Mesothelial cell of epicardium (in vitro differentiated cells): ENCODE results near the gene IL1RL1. TPM values are rescaled to one million over a fixed set of nuclear protein-coding genes. Genes with fewer than 3 reads are reported as not detected.

Source experiments
- DNase-seq, 2 experiments: peaks; one replicate each; pipeline ENCODE4 v3.0.0; 2021; ENCODE audit warnings: low spot score in 2 of 2; ENCODE audit not compliant: unreplicated experiment in 2 of 2
- H3K27ac Mint-ChIP-seq: 2 replicates; pipeline ENCODE4 v1.8.0; 2021; ENCODE audit warnings: mixed read lengths
- H3K27me3 Mint-ChIP-seq: 2 replicates; pipeline ENCODE4 v1.8.0; 2021; ENCODE audit warnings: low read depth, mixed read lengths
- H3K36me3 Mint-ChIP-seq: 2 replicates; pipeline ENCODE4 v1.8.0; 2021; ENCODE audit warnings: mixed read lengths
- H3K4me1 Mint-ChIP-seq: 2 replicates; pipeline ENCODE4 v1.8.0; 2021; ENCODE audit warnings: mixed read lengths
- H3K4me3 Mint-ChIP-seq: 2 replicates; pipeline ENCODE4 v1.8.0; 2021; ENCODE audit warnings: mild to moderate bottlenecking, moderate library complexity, mixed read lengths
- H3K9me3 Mint-ChIP-seq: 2 replicates; pipeline ENCODE4 v1.8.0; 2021; ENCODE audit warnings: mixed read lengths
- total RNA-seq: library from RNA; stranded (reverse); gene quantifications from 3 replicates; pipeline ENCODE4 v1.2.1, GENCODE V29; 2021
- TF ChIP-seq, protein P1 (sequence below): fragments of 200-600 bp; sonication (generic); IDR thresholded peaks from one replicate; pipeline ENCODE4 v1.5.0; 2021; ENCODE audit warnings: antibody characterized with exemption; ENCODE audit not compliant: unreplicated experiment

IL1RL1 gene
- total RNA-seq, 1 donor from 2014 or later, result 0.18 TPM

GRCh38 chr2:102306125-102306524 is 5.2 kb upstream of the IL1RL1 start:
- peaks cover 45% of the 10 kb centered on the region for H3K27me3 Mint-ChIP-seq
- no peak for DNase-seq
- TF ChIP-seq, protein P1, sequence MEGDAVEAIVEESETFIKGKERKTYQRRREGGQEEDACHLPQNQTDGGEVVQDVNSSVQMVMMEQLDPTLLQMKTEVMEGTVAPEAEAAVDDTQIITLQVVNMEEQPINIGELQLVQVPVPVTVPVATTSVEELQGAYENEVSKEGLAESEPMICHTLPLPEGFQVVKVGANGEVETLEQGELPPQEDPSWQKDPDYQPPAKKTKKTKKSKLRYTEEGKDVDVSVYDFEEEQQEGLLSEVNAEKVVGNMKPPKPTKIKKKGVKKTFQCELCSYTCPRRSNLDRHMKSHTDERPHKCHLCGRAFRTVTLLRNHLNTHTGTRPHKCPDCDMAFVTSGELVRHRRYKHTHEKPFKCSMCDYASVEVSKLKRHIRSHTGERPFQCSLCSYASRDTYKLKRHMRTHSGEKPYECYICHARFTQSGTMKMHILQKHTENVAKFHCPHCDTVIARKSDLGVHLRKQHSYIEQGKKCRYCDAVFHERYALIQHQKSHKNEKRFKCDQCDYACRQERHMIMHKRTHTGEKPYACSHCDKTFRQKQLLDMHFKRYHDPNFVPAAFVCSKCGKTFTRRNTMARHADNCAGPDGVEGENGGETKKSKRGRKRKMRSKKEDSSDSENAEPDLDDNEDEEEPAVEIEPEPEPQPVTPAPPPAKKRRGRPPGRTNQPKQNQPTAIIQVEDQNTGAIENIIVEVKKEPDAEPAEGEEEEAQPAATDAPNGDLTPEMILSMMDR, result no peak
- H3K27ac Mint-ChIP-seq, result no peak overlapping the region
- no peak overlapping the region for H3K4me3 Mint-ChIP-seq
- no peaks in the 10 kb centered on the region for H3K9me3 Mint-ChIP-seq
- no peaks in the 10 kb centered on the region for H3K4me1 Mint-ChIP-seq
- H3K36me3 Mint-ChIP-seq, result no peaks in the 10 kb centered on the region

DNA sequence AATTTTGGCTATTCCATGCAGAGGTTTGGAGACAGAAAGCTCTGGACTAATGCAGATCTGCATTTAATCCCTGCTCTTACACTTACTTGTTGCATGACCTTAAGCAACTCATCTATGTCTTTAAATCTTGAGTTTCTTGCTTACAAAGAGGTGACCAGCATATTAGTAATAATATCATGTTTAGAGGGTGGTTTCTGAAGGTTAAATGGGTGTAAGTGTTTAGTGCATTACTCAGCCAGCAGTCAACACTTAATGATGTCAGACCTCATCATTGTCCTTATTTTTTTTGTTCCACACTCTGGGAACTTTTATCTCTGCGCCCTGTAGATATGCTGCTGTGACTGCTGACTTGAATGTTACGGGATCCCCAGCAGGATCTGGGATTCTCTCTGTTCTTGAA is 1.7 kb downstream of the IL1RL1 start:
- Mint-ChIP-seq H3K4me1 (no peaks in the 10 kb centered on the region), H3K9me3 (peaks cover 8% of the 10 kb centered on the region), H3K4me3 (no peak overlapping the region), H3K27me3 (peaks cover 13% of the 10 kb centered on the region), H3K27ac (no peak overlapping the region), H3K36me3 (no peaks in the 10 kb centered on the region)
- DNase-seq, result no peak
- TF ChIP-seq, protein P1, result no peak

- no peak overlapping the region for H3K4me3 Mint-ChIP-seq
- H3K27ac Mint-ChIP-seq, result no peak overlapping the region
- peaks cover 8% of the 10 kb centered on the region for H3K9me3 Mint-ChIP-seq
Measured at GRCh38 chr2:102313471-102313870, 2.1 kb downstream of the IL1RL1 start.

GRCh38 chr2:102313950-102314349 is 2.6 kb downstream of the IL1RL1 start:
- Mint-ChIP-seq H3K4me1 (no peaks in the 10 kb centered on the region), H3K27me3 (peaks cover 9% of the 10 kb centered on the region), H3K4me3 (no peak overlapping the region), H3K27ac (no peak overlapping the region), H3K36me3 (no peaks in the 10 kb centered on the region), H3K9me3 (peaks cover 8% of the 10 kb centered on the region)
- TF ChIP-seq, protein P1, result no peak
- no peak for DNase-seq

More at GRCh38 chr2:102313471-102313870, 2.1 kb downstream of the IL1RL1 start:
- TF ChIP-seq, protein P1, result no peak
- H3K27me3 Mint-ChIP-seq, result peaks cover 9% of the 10 kb centered on the region
- DNase-seq, result no peak
- no peaks in the 10 kb centered on the region for H3K4me1 Mint-ChIP-seq
- no peaks in the 10 kb centered on the region for H3K36me3 Mint-ChIP-seq

DNA sequence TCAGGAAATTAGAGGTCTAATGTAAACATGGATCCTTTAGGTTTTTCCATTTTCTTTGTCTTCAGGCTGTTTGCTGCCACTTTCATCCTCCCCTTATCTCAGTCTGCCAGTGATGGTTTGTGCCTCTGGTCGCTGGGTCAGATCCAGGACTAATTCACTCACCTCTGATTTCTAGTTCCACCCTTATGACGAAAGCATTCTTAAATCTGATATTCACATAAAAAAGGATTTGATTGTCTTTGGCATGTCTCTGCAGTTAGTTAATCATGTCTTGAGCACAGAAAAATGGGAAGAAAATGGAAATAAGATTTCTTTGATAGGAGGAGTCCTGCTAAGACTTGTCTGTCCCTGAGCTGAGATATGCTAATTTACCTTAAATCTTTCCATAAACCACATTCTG is 4.6 kb downstream of the IL1RL1 start:
- Mint-ChIP-seq H3K27me3 (peaks cover 1% of the 10 kb centered on the region), H3K9me3 (peaks cover 8% of the 10 kb centered on the region), H3K27ac (no peak overlapping the region), H3K36me3 (no peaks in the 10 kb centered on the region), H3K4me3 (no peak overlapping the region), H3K4me1 (no peaks in the 10 kb centered on the region)
- DNase-seq, result no peak
- TF ChIP-seq, protein P1, result no peak

GRCh38 chr2:102317715-102318114 is 6.4 kb downstream of the IL1RL1 start:
- Mint-ChIP-seq H3K4me1 (no peaks in the 10 kb centered on the region), H3K27me3 (peaks cover 1% of the 10 kb centered on the region), H3K36me3 (no peaks in the 10 kb centered on the region), H3K9me3 (peaks cover 11% of the 10 kb centered on the region), H3K27ac (no peak overlapping the region), H3K4me3 (no peak overlapping the region)
- no peak for DNase-seq
- TF ChIP-seq, protein P1, result no peak
